Heart left ventricle (tissue), 16 donors: Measurements from ENCODE around the gene PCDHGA11. TPM values are rescaled to one million over a fixed set of nuclear protein-coding genes. Genes with fewer than 3 reads are reported as not detected.
"Not testable (repeated sequence)": the region's sequence is repeated elsewhere in the genome, so short reads cannot be mapped to it uniquely, and the experiment has no call there.

ENCODE experiments used
- ATAC-seq, 4 donors: fragments of 200-7000 bp; cut with Tn5 transposase; one replicate each; pipeline ENCODE4 v1.9.1; 2020 to 2022; ENCODE audit warnings: moderate library complexity in 4 of 4, mild to moderate bottlenecking in 3 of 4, moderate number of reproducible peaks in 1 of 4
- DNase-seq, 5 donors: peaks; one replicate each; pipeline ENCODE4 v3.0.0-alpha.2; 2020
- H3K27ac ChIP-seq, 12 donors: fragments of 200-600 bp; sonication (generic) in 4 of 12; one replicate each; pipeline versions ENCODE4 v1.5.0 to v1.8.0; 2016 to 2022; ENCODE audit warnings: mild to moderate bottlenecking in 2 of 12
- H3K27me3 ChIP-seq, 9 donors: fragments of 200-600 bp; sonication (generic) in 2 of 9; one replicate each; pipeline versions ENCODE4 v1.5.1 to v1.8.0; 2016 to 2022; ENCODE audit warnings: mild to moderate bottlenecking in 3 of 9
- H3K36me3 ChIP-seq, 9 donors: fragments of 200-600 bp; sonication (generic) in 2 of 9; one replicate each; pipeline versions ENCODE4 v1.5.0 to v1.8.0; 2018 to 2022; ENCODE audit warnings: mild to moderate bottlenecking in 2 of 9
- H3K4me1 ChIP-seq, 12 donors: fragments of 200-600 bp; sonication (generic) in 4 of 12; one replicate each; pipeline versions ENCODE4 v1.5.0 to v1.8.0; 2016 to 2022; ENCODE audit warnings: mild to moderate bottlenecking in 3 of 12
- H3K4me3 ChIP-seq, 12 donors: fragments of 200-600 bp; sonication (generic) in 4 of 12; one replicate each; pipeline versions ENCODE4 v1.5.0 to v1.8.0; 2017 to 2022; ENCODE audit warnings: mild to moderate bottlenecking in 9 of 12, moderate library complexity in 4 of 12
- H3K9me3 ChIP-seq, 12 donors: fragments of 200-600 bp; sonication (generic) in 4 of 12; one replicate each; pipeline versions ENCODE4 v1.5.0 to v1.8.0; 2016 to 2022; ENCODE audit warnings: mild to moderate bottlenecking in 1 of 12
- POLR2A ChIP-seq, 2 donors: fragments of 450-650 bp; IDR thresholded peaks; one replicate each; pipeline ENCODE4 v1.6.1; 2017; ENCODE audit warnings: antibody characterized with exemption in 2 of 2, mild to moderate bottlenecking in 2 of 2, moderate library complexity in 2 of 2
- WGBS, 4 donors: extraction: QIAGEN DNeasy Blood & Tissue Kit in 2 of 4; methylation state at CpG; one replicate each; pipeline versions ENCODE4 v1.1.5 to v1.1.7; 2013 to 2018; 5-methylcytosine and 5-hydroxymethylcytosine counted together
- intact Hi-C, 10 donors: fragments of 100-400 bp; cut with DNase I; formaldehyde crosslinking; loops; one replicate each; pipeline versions ENCODE4 v1.11.1 to v1.14.2; 2022
- polyA plus RNA-seq, 2 donors: library from polyadenylated mRNA; stranded (reverse); fragments of 200-250 nt; gene quantifications; one replicate each; pipeline ENCODE4 v1.2.3, GENCODE V29; 2013
- total RNA-seq, 9 donors: library from RNA; depleted of rRNA in 2 of 9; stranded (reverse); fragments of >200 nt in 2 of 9; fragmentation: NEBNext Ultra II Directional in 3 of 9; extraction: Animal tissue kit (Norgen Biotek cat#: 25700) in 3 of 9; gene quantifications; one replicate each; pipeline versions ENCODE4 v1.1.0 to v1.2.4, GENCODE V29; 2016 to 2023
- TF ChIP-seq, protein P1 (sequence below), 12 donors: fragments of 200-600 bp; sonication (generic) in 4 of 12; IDR thresholded peaks; one replicate each; pipeline versions ENCODE4 v1.5.0 to v1.8.0; 2018 to 2022; ENCODE audit warnings: antibody characterized with exemption in 12 of 12, mild to moderate bottlenecking in 5 of 12
- donor health status: ischemic (EF 13 %, LVEDD 7.1; RV severe dilation, severe dysfunction).
- donor health status: healthy with polysubstance abuse.
- donor health status: DM: no; HTN: yes; CAD: no.
- donor health status: DM: no; HTN: no; CAD: no.
- donor health status: ischemic (EF 25% LVEDD 6.9; RV normal size, moderate dysfunction).
- donor health status: ischemic (EF 25% LVEDD 5.7; RV mildly dilated, moderate dysfunction).
- donor health status: healthy.
- donor health status: DM: yes; HTN: yes; CAD: no.
- donor health status: ischemic (EF 35%, LVEDD 5.7; RV mildly dilated, moderate dysfunction).
- donor health status: nonischemic (EF 11% LVEDD 7.7; RV severe dilation, severe dysfunction).
- donor health status: DM: yes; HTN: yes; CAD: no.
- donor health status: PGD.
- donor health status: ischemic (EF 29% LVEDD 5.4; RV normal size, mild dysfunction).
- donor health status: nonischemic (EF 23%, LVEDD 6.1; RV moderate dilation, normal function).

Gene PCDHGA11
- total and polyA plus RNA-seq, 11 donors: 1.8 to 9.0 (median 5.0) TPM

DNA sequence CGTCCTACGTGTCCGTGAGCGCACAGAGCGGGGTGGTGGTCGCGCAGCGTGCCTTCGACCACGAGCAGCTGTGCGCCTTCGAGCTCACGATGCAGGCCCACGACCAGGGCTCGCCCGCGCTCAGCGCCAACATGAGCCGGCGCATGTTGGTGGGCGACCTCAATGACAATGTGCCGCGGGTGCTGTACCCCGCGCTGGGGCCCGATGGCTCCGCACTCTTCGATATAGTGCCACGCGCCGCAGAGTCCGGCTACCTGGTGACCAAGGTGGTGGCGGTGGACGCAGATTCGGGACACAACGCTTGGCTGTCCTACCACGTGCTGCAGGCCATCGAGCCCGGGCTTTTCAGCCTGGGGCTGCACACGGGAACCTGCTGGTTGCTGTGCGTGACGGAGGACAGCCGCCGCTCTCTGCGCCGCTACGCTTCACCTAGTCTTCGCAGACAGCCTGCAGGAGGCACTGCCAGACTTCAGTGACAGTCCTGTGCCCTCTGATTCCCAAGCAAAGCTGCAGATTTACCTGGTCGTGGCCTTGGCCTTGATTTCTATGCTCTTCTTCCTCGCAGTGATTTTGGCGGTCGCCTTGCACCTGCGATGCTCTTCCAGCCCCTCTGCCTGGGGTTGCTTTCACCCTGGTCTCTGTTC lies 7.1 kb downstream of the PCDHGA11 start:
- peaks cover 0 to 16% (median 0%) of the 10 kb centered on the region in 12 donors for H3K4me1 ChIP-seq
- DNase-seq: peak in 1 of 5 donors; percentile 53
- intact Hi-C loops: loop anchor here in 3 of 10 donors (5.0 to 10.0 kb wide), 3 partner anchors 84 to 127 kb away; no protein-coding TSS in a partner anchor
- no peak for TF ChIP-seq POLR2A (IDR thresholded peaks at IDR 0.05)
- peaks cover 0 to 63% (median 0%) of the 10 kb centered on the region in 9 donors for H3K27me3 ChIP-seq
- H3K9me3 ChIP-seq: peaks cover 0 to 100% (median 57%) of the 10 kb centered on the region in 12 donors
- no peak overlapping the region for H3K27ac ChIP-seq
- H3K4me3 ChIP-seq: no peak overlapping the region
- H3K36me3 ChIP-seq: peaks cover 0 to 33% (median 0%) of the 10 kb centered on the region in 9 donors
- ATAC-seq: peak in 1 of 4 donors; percentile 19
- WGBS, 4 donors: 55 to 66% (median 59%) methylated on average over 39 to 53 of the region's 53 CpGs

- WGBS, 4 donors: 21 to 35% (median 28%) methylated on average over 33 of the region's 33 CpGs
- ATAC-seq (peak; percentile 67 to 94 (median 86)), DNase-seq (peak in 4 of 5 donors; percentile 56 to 77 (median 65))
- H3K9me3 ChIP-seq: peaks cover 0 to 99% (median 45%) of the 10 kb centered on the region in 12 donors
- H3K36me3 ChIP-seq: peaks cover 0 to 33% (median 0%) of the 10 kb centered on the region in 9 donors
- intact Hi-C loops: loop anchor here in 5 of 10 donors (1.0 to 5.0 kb wide), 4 partner anchors 94 to 132 kb away; no protein-coding TSS in a partner anchor
- H3K4me3 ChIP-seq: peak within 1 kb of the TSS in 11 of 12 donors; percentile 19 to 58 (median 42)
- H3K4me1 ChIP-seq: peaks cover 0 to 16% (median 0%) of the 10 kb centered on the region in 12 donors
- peaks cover 0 to 52% (median 0%) of the 10 kb centered on the region in 9 donors for H3K27me3 ChIP-seq
- TF ChIP-seq, protein P1, sequence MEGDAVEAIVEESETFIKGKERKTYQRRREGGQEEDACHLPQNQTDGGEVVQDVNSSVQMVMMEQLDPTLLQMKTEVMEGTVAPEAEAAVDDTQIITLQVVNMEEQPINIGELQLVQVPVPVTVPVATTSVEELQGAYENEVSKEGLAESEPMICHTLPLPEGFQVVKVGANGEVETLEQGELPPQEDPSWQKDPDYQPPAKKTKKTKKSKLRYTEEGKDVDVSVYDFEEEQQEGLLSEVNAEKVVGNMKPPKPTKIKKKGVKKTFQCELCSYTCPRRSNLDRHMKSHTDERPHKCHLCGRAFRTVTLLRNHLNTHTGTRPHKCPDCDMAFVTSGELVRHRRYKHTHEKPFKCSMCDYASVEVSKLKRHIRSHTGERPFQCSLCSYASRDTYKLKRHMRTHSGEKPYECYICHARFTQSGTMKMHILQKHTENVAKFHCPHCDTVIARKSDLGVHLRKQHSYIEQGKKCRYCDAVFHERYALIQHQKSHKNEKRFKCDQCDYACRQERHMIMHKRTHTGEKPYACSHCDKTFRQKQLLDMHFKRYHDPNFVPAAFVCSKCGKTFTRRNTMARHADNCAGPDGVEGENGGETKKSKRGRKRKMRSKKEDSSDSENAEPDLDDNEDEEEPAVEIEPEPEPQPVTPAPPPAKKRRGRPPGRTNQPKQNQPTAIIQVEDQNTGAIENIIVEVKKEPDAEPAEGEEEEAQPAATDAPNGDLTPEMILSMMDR (IDR thresholded peaks at IDR 0.05): peak; percentile 34 to 73 (median 55)
- no peak for TF ChIP-seq POLR2A (IDR thresholded peaks at IDR 0.05)
- peak within 1 kb of the TSS in 8 of 12 donors; percentile 10 to 67 (median 40) for H3K27ac ChIP-seq
Observed at GRCh38 chr5:141430332-141431113, 9.7 kb downstream of the PCDHGA11 start, which contains the start of gene PCDHGA12. PCDHGA12 (plus strand) TSS chr5:141430507; CDS start chr5:141430760, 253 bp downstream.

- TF ChIP-seq, protein P1 (IDR thresholded peaks at IDR 0.05): no peak
- TF ChIP-seq POLR2A (IDR thresholded peaks at IDR 0.05): no peak
- Histone ChIP-seq H3K27me3 (peaks cover 0 to 46% (median 0%) of the 10 kb centered on the region in 9 donors), H3K9me3 (peaks cover 0 to 99% (median 41%) of the 10 kb centered on the region in 12 donors), H3K27ac (peak overlapping the region in 5 of 12 donors; percentile 25 to 67 (median 38)), H3K4me1 (peaks cover 0 to 16% (median 0%) of the 10 kb centered on the region in 12 donors), H3K4me3 (peak overlapping the region in 11 of 12 donors; percentile 19 to 58 (median 42)), H3K36me3 (peaks cover 0 to 26% (median 0%) of the 10 kb centered on the region in 9 donors)
- peak in 3 of 4 donors; percentile 19 to 51 (median 49) for ATAC-seq
- DNase-seq: no peak
- 23 to 43% (median 26%) methylated on average over 37 of the region's 37 CpGs for WGBS, 4 donors
- intact Hi-C loops: loop anchor here in 4 of 10 donors (5.0 kb wide), 3 partner anchors 96 to 131 kb away; no protein-coding TSS in a partner anchor
Observed at GRCh38 chr5:141431286-141431685, 10.4 kb downstream of the PCDHGA11 start.

- Histone ChIP-seq H3K27me3 (peaks cover 0 to 44% (median 0%) of the 10 kb centered on the region in 9 donors), H3K4me1 (peaks cover 0 to 16% (median 0%) of the 10 kb centered on the region in 12 donors), H3K9me3 (peaks cover 0 to 99% (median 33%) of the 10 kb centered on the region in 12 donors), H3K36me3 (peaks cover 0 to 22% (median 0%) of the 10 kb centered on the region in 9 donors)
- intact Hi-C loops: loop anchor here in 4 of 10 donors (5.0 kb wide), 3 partner anchors 95 to 130 kb away; no protein-coding TSS in a partner anchor
- ATAC-seq, H3K27ac ChIP-seq, DNase-seq, H3K4me3 ChIP-seq: not testable (repeated sequence)
- WGBS, 4 donors: 20 to 41% (median 41%) methylated on average over 1 to 38 of the region's 38 CpGs
Observed at GRCh38 chr5:141432308-141432707, 11.5 kb downstream of the PCDHGA11 start.

DNA sequence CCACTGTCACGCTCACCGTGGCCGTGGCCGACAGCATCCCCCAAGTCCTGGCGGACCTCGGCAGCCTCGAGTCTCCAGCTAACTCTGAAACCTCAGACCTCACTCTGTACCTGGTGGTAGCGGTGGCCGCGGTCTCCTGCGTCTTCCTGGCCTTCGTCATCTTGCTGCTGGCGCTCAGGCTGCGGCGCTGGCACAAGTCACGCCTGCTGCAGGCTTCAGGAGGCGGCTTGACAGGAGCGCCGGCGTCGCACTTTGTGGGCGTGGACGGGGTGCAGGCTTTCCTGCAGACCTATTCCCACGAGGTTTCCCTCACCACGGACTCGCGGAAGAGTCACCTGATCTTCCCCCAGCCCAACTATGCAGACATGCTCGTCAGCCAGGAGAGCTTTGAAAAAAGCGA lies 11.9 kb downstream of the PCDHGA11 start:
- WGBS, 4 donors: 39 to 56% (median 49%) methylated on average over 14 to 29 of the region's 29 CpGs
- intact Hi-C loops: loop anchor here in 4 of 10 donors (5.0 kb wide), 3 partner anchors 95 to 130 kb away; no protein-coding TSS in a partner anchor
- ATAC-seq, H3K4me3 ChIP-seq, H3K27ac ChIP-seq, DNase-seq: not testable (repeated sequence)
- Histone ChIP-seq H3K36me3 (peaks cover 0 to 18% (median 0%) of the 10 kb centered on the region in 9 donors), H3K4me1 (peaks cover 0 to 16% (median 0%) of the 10 kb centered on the region in 12 donors), H3K27me3 (peaks cover 0 to 44% (median 0%) of the 10 kb centered on the region in 9 donors), H3K9me3 (peaks cover 0 to 99% (median 30%) of the 10 kb centered on the region in 12 donors)
